Naive B cell (primary cell): ENCODE measurements around the gene VSIR. TPM values are rescaled to one million over a fixed set of nuclear protein-coding genes. Genes with fewer than 3 reads are reported as not detected.
A peak's percentile ranks its signal among the peaks of the same experiment; 100 is the strongest.

Experiments used
- ATAC-seq, 2 donors: fragments of 150-1000 bp; cut with Tn5 transposase; 2 replicates each; pipeline ENCODE4 v1.10.0; 2021; ENCODE audit warnings: low read depth in 2 of 2, mild to moderate bottlenecking in 2 of 2, moderate library complexity in 2 of 2
- DNase-seq: peaks from one replicate; pipeline ENCODE4 v3.0.0; 2022
- H3K27ac Mint-ChIP-seq, 6 donors: one replicate each; pipeline ENCODE4 v1.8.0; 2020 to 2022; ENCODE audit warnings: mild to moderate bottlenecking in 6 of 6, mixed read lengths in 6 of 6, moderate library complexity in 5 of 6, inconsistent platforms in 2 of 6
- H3K27me3 Mint-ChIP-seq, 3 donors: one replicate each; pipeline ENCODE4 v1.8.0; 2021 to 2022; ENCODE audit warnings: mixed read lengths in 3 of 3, mild to moderate bottlenecking in 1 of 3
- H3K36me3 Mint-ChIP-seq, 2 donors: one replicate each; pipeline ENCODE4 v1.8.0; 2020 to 2022; ENCODE audit warnings: mixed read lengths in 2 of 2, inconsistent platforms in 1 of 2, mild to moderate bottlenecking in 1 of 2
- H3K4me1 Mint-ChIP-seq, 3 donors: one replicate each; pipeline ENCODE4 v1.8.0; 2020 to 2022; ENCODE audit warnings: mixed read lengths in 3 of 3, inconsistent platforms in 1 of 3, mild to moderate bottlenecking in 1 of 3, moderate library complexity in 1 of 3
- H3K4me3 Mint-ChIP-seq, 8 donors: one replicate each; pipeline ENCODE4 v1.8.0; 2020 to 2022; ENCODE audit warnings: mild to moderate bottlenecking in 8 of 8, mixed read lengths in 8 of 8, moderate library complexity in 8 of 8, inconsistent platforms in 2 of 8
- H3K9me3 Mint-ChIP-seq, 7 donors: one replicate each; pipeline ENCODE4 v1.8.0; 2020 to 2022; ENCODE audit warnings: mixed read lengths in 7 of 7, mild to moderate bottlenecking in 5 of 7, inconsistent platforms in 2 of 7, moderate library complexity in 1 of 7
- polyA plus RNA-seq, 6 donors: library from polyadenylated mRNA; unstranded; fragments of 300-500 nt; fragmentation: Illumina TruSeq; gene quantifications; one replicate each; pipeline ENCODE4 v1.2.3, GENCODE V29; 2021; ENCODE audit warnings: low read depth in 6 of 6

The VSIR gene
- polyA plus RNA-seq, 6 donors from 2014 or later = 59.8 to 84.3 (median 64.0) TPM

DNA sequence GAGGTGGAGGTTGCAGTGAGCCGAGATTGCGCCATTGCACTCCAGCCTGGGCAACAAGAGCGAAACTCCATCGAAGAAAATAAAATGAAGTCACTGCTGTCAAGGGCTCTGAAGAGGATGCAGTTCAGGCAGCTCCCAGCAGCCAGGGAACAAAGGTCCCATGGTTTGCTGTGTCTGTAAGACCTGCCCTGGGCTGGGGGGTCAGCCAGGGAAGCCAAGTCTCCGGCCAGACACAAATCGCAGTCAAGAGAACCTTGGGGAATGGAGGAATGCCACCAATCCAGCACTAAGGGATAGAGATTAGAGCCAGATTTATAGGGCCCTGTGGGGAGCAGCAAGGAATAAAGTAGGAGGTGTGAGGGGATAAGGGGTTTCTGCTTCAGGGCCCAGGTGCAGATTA lies 28.9 kb upstream of the VSIR start:
- ATAC-seq (no peak), DNase-seq (no peak)
- Mint-ChIP-seq H3K4me3 (no peak overlapping the region), H3K27ac (peak overlapping the region in 1 of 6 donors; percentile 21), H3K36me3 (no peaks in the 10 kb centered on the region), H3K27me3 (peaks cover 0 to 13% (median 0%) of the 10 kb centered on the region in 3 donors), H3K9me3 (no peaks in the 10 kb centered on the region), H3K4me1 (peaks cover 10 to 32% (median 21%) of the 10 kb centered on the region in 3 donors)

DNA sequence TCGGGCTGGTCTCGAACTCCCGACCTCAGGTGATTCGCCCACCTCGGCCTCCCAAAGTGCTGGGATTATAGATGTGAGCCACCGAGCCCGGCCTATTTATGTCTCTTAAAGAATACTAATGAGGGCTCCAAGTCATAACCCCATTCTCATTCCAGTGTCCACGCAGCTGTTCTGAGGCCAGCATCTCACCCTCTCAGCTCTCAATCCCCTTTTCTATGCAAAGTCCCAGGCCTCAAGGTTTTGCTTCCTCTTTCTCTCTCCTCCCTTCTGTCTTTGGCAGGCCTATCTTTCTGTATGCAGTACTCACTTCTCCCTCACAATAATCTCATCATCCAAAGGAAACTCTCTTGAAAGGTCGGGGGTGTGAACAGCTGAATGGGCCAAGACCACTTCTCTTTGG lies 28.0 kb upstream of the VSIR start:
- ATAC-seq = peak; percentile 86 to 88
- H3K27me3 Mint-ChIP-seq = peaks cover 0 to 12% (median 0%) of the 10 kb centered on the region in 3 donors
- no peaks in the 10 kb centered on the region for H3K36me3 Mint-ChIP-seq
- H3K4me1 Mint-ChIP-seq = peaks cover 12 to 35% (median 30%) of the 10 kb centered on the region in 3 donors
- no peaks in the 10 kb centered on the region for H3K9me3 Mint-ChIP-seq
- peak overlapping the region in 1 of 6 donors; percentile 10 for H3K27ac Mint-ChIP-seq
- peak overlapping the region in 2 of 8 donors; percentile 21 to 30 for H3K4me3 Mint-ChIP-seq
- peak; percentile 49 for DNase-seq

DNA sequence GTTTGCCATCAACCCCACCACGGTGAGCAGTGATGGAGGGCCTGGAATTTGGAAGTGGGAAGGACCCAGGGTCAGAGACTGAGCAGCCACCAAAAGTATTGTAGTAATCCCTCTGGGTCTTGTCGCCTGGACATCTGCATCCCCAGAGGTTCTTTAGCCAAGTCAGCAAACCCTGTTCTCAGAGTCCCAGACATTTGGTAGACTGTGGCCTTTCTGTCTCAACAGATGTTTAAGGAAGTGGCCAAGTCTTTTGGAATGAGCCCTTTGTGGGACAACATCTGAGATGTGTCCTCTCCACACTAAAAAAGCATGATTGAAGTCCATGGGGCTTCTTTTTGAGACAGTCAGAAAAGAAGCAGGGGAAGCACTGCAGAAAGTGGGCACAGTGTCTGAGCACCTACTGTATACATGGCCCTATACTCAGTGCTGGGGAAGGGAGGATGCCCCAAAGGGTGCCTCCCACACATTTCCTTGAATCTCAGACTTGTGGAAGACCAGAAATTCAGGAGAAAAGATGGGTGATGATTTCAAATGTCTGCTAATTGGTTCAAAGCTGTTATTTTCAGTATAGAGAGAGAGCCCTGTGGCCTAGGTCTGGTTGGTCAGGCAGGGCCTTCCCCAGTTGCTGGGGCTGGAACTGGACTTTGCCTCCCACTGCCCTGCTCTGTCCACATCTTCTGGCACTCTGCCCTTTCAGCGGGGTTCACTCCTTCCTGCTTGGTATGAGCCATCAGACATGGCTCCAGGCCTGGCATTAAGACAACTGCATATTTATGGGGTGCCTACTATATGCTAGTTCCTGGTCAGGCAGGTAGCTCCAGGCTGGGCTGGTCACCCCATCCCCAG lies 26.5 kb upstream of the VSIR start:
- no peak for DNase-seq
- Mint-ChIP-seq H3K4me3 (peak overlapping the region in 1 of 8 donors; percentile 47), H3K9me3 (no peaks in the 10 kb centered on the region), H3K27ac (peak overlapping the region in 1 of 6 donors; percentile 72), H3K36me3 (peaks cover 0 to 10% of the 10 kb centered on the region in 2 donors), H3K27me3 (peaks cover 0 to 26% (median 14%) of the 10 kb centered on the region in 3 donors), H3K4me1 (peaks cover 12 to 36% (median 35%) of the 10 kb centered on the region in 3 donors)
- ATAC-seq = no peak

DNA sequence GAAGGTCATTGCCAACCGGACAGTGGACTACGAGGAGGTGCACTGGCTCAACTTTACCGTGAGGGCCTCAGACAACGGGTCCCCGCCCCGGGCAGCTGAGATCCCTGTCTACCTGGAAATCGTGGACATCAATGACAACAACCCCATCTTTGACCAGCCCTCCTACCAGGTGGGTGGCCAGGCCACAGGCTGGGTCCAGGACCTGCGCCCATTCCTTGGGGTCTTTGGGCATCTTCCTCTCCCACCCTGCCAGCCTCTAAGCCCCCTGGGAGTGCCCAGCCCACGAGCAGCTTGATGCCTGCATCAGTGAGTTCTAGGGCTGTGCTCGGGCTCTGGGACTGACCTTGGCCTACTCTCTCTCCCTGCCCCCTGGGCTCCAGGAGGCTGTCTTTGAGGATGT lies 25.8 kb upstream of the VSIR start:
- ATAC-seq (no peak), DNase-seq (no peak)
- H3K27me3 Mint-ChIP-seq = peaks cover 3 to 27% (median 20%) of the 10 kb centered on the region in 3 donors
- H3K27ac Mint-ChIP-seq = no peak overlapping the region
- H3K4me1 Mint-ChIP-seq = peaks cover 12 to 32% (median 31%) of the 10 kb centered on the region in 3 donors
- H3K9me3 Mint-ChIP-seq = no peaks in the 10 kb centered on the region
- H3K36me3 Mint-ChIP-seq = peaks cover 0 to 15% of the 10 kb centered on the region in 2 donors
- no peak overlapping the region for H3K4me3 Mint-ChIP-seq

- DNase-seq = no peak
- Mint-ChIP-seq H3K27me3 (peaks cover 8 to 33% (median 27%) of the 10 kb centered on the region in 3 donors), H3K9me3 (no peaks in the 10 kb centered on the region), H3K4me3 (peak overlapping the region in 1 of 8 donors; percentile 50), H3K27ac (peak overlapping the region in 1 of 6 donors; percentile 26), H3K4me1 (peaks cover 17 to 32% (median 28%) of the 10 kb centered on the region in 3 donors), H3K36me3 (peaks cover 0 to 15% of the 10 kb centered on the region in 2 donors)
- ATAC-seq = no peak
Observed at GRCh38 chr10:71798308-71798624, 24.9 kb upstream of the VSIR start.

DNA sequence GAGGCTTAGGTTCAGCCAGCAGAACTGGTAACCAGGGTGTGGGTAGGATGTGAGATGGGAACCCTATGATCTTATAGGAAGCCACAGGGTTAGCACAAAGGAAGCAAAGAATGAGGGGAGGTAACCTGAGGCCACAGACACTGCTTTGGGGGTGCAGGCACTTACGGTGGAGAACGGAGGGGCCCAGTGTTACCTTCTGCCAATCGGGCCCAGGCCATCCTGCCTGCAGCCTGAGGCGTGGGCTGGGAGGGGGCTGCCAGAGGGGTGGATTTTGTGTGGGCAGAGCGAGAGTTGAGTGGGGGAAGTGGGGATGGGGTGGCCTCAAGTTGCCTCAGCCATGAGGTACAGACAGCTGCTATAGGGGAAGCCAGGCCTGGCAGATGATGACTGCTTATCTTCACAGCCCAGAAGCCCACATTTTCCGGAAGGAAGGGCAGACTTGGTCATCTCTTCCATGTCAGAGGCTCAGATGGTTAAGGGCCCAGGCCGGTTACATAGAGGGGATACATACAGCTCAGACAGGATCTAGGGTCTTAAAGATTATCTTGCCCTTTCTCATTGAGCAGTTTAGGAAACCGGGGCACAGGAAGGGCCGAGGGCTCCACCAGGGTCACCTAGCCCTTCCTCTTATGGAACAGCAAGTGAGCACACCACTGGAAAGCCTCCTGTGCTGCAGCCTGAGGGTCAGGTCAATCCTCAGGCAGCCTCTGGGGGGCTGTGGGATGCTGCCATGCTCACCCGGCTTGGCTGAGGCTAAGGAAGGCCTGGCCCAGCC lies 24.4 kb upstream of the VSIR start:
- H3K36me3 Mint-ChIP-seq = peaks cover 0 to 15% of the 10 kb centered on the region in 2 donors
- H3K4me3 Mint-ChIP-seq = peak overlapping the region in 1 of 8 donors; percentile 30
- peaks cover 17 to 32% (median 28%) of the 10 kb centered on the region in 3 donors for H3K4me1 Mint-ChIP-seq
- no peak overlapping the region for H3K27ac Mint-ChIP-seq
- no peak for ATAC-seq
- H3K9me3 Mint-ChIP-seq = no peaks in the 10 kb centered on the region
- DNase-seq = no peak
- H3K27me3 Mint-ChIP-seq = peaks cover 8 to 33% (median 28%) of the 10 kb centered on the region in 3 donors

DNA sequence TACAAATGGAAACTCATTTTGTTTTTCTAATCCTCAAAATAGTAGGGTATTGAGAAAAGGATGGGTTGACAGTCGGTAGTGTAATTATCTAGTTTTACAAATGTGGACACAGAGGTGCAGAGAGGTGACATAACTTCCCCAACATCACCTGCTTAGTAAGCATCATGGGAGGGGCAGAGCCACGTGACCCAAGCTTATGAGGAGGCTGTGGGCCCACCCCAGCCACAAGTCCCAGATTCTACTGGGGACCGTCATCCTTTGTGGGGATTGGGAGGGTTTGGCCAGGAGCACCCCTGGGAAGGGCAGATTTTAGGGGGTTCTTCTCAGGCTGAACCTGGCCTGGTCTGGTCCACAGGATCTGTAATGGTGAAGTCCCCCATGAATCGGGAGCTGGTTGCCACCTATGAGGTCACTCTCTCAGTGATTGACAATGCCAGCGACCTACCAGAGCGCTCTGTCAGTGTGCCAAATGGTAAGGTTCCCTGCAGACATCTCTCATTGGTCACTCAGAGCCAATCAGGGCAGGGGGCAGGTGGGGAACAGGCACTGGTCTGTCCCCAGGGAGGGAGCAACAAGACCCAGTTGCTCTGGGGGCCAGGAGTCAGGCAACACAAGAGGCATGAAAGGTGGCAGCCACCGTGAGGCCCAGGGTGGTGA lies 23.6 kb upstream of the VSIR start:
- H3K36me3 Mint-ChIP-seq = peaks cover 0 to 15% of the 10 kb centered on the region in 2 donors
- H3K27ac Mint-ChIP-seq = no peak overlapping the region
- H3K4me1 Mint-ChIP-seq = peaks cover 17 to 29% (median 28%) of the 10 kb centered on the region in 3 donors
- H3K9me3 Mint-ChIP-seq = no peaks in the 10 kb centered on the region
- ATAC-seq (no peak), DNase-seq (no peak)
- peaks cover 8 to 33% (median 28%) of the 10 kb centered on the region in 3 donors for H3K27me3 Mint-ChIP-seq
- H3K4me3 Mint-ChIP-seq = no peak overlapping the region

GRCh38 chr10:71795248-71795647 lies 21.9 kb upstream of the VSIR start:
- ATAC-seq (no peak), DNase-seq (no peak)
- Mint-ChIP-seq H3K4me3 (no peak overlapping the region), H3K36me3 (peaks cover 0 to 15% of the 10 kb centered on the region in 2 donors), H3K4me1 (peaks cover 23 to 32% (median 29%) of the 10 kb centered on the region in 3 donors), H3K27me3 (peaks cover 8 to 33% (median 28%) of the 10 kb centered on the region in 3 donors), H3K9me3 (no peaks in the 10 kb centered on the region), H3K27ac (peak overlapping the region in 1 of 6 donors; percentile 89)

DNA sequence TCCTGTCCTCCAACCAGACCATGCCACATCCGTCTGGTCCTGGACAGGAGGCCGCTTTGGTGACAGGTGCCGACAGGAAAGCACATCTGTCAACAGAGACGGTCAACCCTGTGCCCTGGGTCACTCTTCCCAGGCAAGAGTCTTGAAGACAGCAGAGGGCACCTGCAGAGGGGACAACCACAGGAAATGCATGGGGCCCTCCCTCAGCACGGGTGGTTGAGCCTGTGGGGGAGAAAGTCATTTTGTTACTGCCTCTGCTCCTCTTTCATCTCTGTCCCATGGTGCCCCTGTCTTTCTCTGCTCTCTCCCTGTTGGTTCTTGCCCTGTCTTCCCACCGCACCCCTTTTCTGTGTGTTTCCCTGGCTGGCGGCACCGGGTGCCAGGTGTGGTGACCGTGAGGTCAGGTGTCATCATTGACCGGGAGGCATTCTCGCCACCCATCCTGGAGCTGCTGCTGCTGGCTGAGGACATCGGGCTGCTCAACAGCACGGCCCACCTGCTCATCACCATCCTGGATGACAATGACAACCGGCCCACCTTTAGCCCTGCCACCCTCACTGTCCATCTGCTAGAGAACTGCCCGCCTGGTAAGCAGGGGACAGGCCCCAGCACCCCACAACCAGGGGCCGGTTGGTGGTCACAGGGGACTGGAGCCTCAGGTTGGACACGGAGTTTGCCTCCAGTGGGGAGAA lies 17.6 kb upstream of the VSIR start:
- Mint-ChIP-seq H3K4me3 (peak overlapping the region in 7 of 8 donors; percentile 43 to 88 (median 67)), H3K9me3 (no peaks in the 10 kb centered on the region), H3K27me3 (peaks cover 8 to 25% (median 24%) of the 10 kb centered on the region in 3 donors), H3K36me3 (peaks cover 0 to 15% of the 10 kb centered on the region in 2 donors), H3K4me1 (peaks cover 18 to 30% (median 24%) of the 10 kb centered on the region in 3 donors), H3K27ac (peak overlapping the region in 3 of 6 donors; percentile 9 to 66 (median 52))
- ATAC-seq (peak; percentile 61 to 67), DNase-seq (peak; percentile 27)

DNA sequence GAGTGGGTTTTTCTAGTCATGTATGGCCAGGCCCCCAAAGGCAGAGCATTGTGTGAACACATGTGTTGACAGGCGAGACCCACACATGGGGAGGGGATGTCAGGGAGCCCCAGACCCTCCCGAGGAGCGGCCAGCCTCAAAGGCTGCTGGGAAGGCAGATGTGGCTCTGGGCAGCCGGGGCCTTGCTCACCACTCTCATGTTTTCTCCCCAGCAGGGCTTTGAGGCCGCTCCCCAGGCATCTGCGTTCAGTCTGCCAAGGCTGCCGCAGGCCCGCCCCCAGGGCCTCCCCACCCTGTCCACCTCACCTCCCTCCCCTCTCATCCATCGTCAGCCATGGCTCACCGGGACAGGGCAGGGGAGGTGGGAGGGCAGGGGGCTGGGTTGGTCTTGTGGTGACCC lies 16.6 kb upstream of the VSIR start:
- Mint-ChIP-seq H3K27me3 (peaks cover 8 to 19% (median 15%) of the 10 kb centered on the region in 3 donors), H3K36me3 (peaks cover 0 to 6% of the 10 kb centered on the region in 2 donors), H3K27ac (no peak overlapping the region), H3K4me1 (peaks cover 14 to 31% (median 24%) of the 10 kb centered on the region in 3 donors), H3K9me3 (no peaks in the 10 kb centered on the region), H3K4me3 (no peak overlapping the region)
- DNase-seq (no peak), ATAC-seq (no peak)

- ATAC-seq = no peak
- H3K27me3 Mint-ChIP-seq = peaks cover 4 to 18% (median 16%) of the 10 kb centered on the region in 3 donors
- no peak overlapping the region for H3K27ac Mint-ChIP-seq
- H3K9me3 Mint-ChIP-seq = no peaks in the 10 kb centered on the region
- H3K4me3 Mint-ChIP-seq = peak overlapping the region in 1 of 8 donors; percentile 56
- H3K36me3 Mint-ChIP-seq = no peaks in the 10 kb centered on the region
- no peak for DNase-seq
- H3K4me1 Mint-ChIP-seq = peaks cover 14 to 38% (median 29%) of the 10 kb centered on the region in 3 donors
Observed at GRCh38 chr10:71788954-71789353, 15.6 kb upstream of the VSIR start.

- Mint-ChIP-seq H3K4me3 (no peak overlapping the region), H3K36me3 (no peaks in the 10 kb centered on the region), H3K27ac (peak overlapping the region in 1 of 6 donors; percentile 52), H3K27me3 (peaks cover 0 to 27% (median 9%) of the 10 kb centered on the region in 3 donors), H3K4me1 (peaks cover 0 to 32% (median 25%) of the 10 kb centered on the region in 3 donors), H3K9me3 (no peaks in the 10 kb centered on the region)
- ATAC-seq (no peak), DNase-seq (no peak)
Observed at GRCh38 chr10:71784679-71785272, 11.5 kb upstream of the VSIR start.
